IPS-NIHi7 (cell line): ENCODE data around the gene DSG1.
"Not testable (repeated sequence)": the region's sequence is repeated elsewhere in the genome, so short reads cannot be mapped to it uniquely, and the experiment has no call there.

Experiments used
- DNase-seq: peaks from one replicate; pipeline ENCODE4 v3.0.0; 2012; ENCODE audit warnings: mixed read lengths; ENCODE audit errors: extremely low spot score

DSG1 gene

DNA sequence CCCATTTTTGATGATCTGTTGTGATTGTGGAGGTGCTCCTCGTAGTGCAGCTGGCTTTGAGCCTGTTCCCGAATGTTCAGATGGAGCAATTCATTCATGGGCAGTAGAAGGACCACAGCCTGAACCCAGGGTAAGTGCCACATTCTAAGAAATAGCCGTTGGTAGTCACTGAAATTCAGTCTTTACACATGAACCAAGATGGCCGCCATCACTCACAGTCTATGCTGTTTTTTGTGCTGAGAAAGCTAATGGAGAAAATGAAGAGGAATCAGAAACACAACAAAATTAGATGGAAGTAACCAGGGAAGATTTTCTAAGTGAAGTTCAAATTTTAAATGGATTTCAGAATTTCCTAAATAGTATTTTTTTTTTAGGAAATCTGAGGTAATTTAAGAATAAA lies 25.5 kb downstream of the DSG1 start:
- DNase-seq = no peak

GRCh38 chr18:31353336-31353735 lies 35.4 kb downstream of the DSG1 start:
- not testable (repeated sequence) for DNase-seq

- no peak for DNase-seq
Measured at GRCh38 chr18:31354990-31355389, 37.0 kb downstream of the DSG1 start.

- DNase-seq = no peak
Measured at GRCh38 chr18:31356025-31356424, 38.1 kb downstream of the DSG1 start.

GRCh38 chr18:31364190-31364589 lies 46.2 kb downstream of the DSG1 start:
- DNase-seq = no peak

DNA sequence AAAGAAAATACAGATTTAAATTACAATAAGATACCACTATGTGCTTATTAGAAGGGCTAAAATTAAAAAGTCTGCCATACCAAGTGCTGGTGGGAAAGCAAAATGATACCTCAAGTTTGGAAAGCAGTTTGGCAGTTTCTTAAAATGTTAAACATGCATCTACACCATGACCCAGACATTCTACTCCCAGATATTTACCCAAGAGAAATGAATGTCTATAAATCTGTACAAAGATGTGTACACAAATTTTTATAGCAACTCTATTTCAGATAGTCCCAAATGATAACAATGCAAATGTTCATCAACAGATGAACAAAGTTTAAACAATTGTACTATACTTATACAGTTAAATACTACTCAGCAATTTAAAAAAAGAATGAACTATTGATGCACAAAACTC lies 51.5 kb downstream of the DSG1 start:
- no peak for DNase-seq

- DNase-seq = no peak
Measured at GRCh38 chr18:31371989-31372388, 54.0 kb downstream of the DSG1 start.

DNA sequence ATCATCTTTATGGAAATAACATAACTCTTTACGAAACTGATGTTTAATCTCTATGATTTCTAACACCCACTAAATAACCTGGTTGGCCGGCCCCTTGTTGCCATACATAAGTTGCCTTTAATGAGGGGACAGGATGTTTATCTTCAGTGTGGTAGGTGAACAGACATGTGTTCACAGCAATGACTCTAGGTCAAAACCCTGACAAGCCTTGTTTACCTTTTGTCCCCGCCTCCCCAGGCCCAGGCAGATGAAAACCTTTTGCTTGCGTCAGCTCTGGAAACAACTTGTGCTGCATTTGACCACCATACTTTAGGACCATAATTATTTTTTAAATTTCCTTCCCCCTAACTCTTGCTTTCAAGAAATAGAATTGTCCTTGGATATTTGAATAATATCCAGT lies 55.7 kb downstream of the DSG1 start:
- DNase-seq = no peak

- DNase-seq = no peak
Measured at GRCh38 chr18:31376477-31376876, 58.5 kb downstream of the DSG1 start, which contains the start of gene DSG4. Gene DSG4, plus strand, starts transcription at chr18:31376777. Its CDS starts 135 bp downstream, at chr18:31376912.

GRCh38 chr18:31380912-31381311 lies 63.0 kb downstream of the DSG1 start:
- no peak for DNase-seq

DNA sequence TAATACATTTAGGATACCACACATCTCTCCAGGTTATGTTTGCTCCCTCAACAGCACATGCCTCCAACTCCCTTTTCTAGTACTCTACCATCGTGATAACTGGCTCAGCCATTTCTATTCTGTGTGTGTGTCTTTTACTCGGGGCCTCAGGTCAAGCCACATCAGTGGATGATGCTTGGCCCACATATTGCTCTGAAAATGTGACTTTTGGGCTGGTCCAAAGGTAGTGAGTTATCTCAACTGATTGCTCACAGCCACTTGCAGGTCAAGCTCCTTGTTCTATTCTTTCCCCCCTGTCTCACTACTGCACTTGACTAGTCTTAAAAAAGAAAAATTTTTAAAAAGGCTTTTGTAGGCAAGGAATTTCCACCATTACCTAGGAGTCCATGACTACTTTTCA lies 64.1 kb downstream of the DSG1 start:
- DNase-seq = no peak

DNA sequence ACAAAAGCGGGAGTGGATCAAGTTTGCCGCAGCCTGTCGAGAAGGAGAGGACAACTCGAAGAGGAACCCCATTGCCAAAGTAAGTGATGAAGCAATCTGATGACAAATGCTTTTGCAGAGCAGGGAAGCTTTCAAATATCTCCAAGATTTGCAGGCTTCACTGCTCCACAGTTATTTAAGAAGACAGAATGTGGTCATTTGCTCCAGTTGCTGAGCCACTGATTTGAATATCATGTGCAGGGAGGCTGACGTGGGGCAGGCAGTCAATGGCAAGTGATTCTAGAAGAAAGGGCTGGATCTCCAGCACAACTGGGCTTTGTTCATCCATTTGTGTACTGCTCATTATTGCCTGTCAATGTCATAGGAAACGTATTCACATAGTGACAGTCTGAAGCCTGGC lies 68.8 kb downstream of the DSG1 start:
- no peak for DNase-seq

DNA sequence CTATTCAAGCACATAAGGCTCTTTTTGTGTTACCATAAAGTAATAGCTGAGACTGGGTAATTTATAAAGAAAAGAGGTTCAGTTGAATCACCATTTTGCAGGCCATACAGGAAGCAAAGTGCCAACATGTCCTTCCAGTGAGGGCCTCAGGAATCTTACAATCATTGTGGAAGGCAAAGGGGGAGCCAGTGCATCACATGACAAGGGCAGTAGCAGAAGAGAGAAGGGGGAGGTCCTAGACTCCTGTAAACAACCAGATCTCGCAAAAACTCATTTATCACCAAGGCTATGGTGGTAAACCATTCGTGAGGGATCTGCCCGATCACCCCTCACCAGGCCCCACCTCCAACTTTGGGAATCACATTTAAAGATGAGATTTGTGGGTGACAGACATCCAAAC lies 75.3 kb downstream of the DSG1 start:
- DNase-seq = no peak

DNA sequence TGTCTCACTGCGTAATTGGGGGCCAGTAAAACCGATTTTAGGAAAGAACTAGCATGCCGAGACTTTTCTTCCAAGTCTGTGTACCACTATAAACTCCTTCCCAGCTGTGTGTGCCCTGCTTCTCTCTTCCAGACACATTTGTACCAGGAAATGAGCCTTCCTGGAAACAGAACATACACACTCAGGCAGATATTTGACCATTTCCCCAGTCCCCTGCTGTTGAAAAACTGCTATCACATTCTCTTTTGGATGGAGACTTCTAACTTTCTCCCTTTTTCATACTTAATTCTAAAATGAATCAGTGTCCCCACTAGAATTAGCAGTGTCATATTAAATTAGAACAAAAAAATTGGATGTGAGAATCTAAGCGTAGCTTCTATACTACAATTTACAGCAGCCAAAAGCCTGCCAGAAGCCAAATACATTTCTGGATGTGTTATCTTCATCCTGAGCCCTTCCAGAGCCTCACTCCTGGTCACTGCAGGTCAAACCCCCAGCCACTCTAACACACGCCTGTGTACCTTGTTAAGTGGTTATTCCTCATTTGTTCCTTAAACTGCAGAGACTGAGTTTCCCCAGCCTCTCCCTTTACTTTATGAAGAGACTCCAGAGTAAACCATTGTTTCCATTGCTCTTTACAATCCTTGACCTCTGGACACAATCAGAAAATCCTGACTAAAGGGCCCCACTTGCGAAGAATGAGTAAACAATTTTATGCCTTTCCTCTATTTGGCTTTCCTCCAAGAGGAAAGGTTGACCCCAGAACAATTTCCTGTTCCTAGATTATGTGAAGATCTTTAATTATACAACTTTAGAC lies 79.0 kb downstream of the DSG1 start:
- no peak for DNase-seq

DNA sequence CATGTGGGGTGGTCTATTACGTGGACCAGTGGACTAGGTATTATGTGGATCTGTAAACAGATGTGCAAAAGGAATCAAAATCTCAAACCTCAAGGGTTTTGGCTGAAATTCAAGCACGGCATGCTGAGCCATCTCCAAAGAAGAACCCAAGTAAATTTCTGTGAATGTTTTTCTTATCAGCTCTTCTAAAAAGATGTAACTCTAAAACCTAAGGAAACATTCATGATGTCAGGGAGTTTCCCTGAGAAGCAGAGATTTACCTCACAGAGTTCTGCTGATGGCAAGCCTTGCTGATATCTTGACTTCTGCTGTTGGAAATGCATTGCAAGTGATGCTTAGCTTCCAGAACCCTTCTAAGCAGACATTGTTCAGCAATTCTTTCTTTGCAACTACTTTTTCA lies 80.2 kb downstream of the DSG1 start:
- DNase-seq = no peak

GRCh38 chr18:31399306-31400032 lies 81.5 kb downstream of the DSG1 start:
- DNase-seq = no peak

DNA sequence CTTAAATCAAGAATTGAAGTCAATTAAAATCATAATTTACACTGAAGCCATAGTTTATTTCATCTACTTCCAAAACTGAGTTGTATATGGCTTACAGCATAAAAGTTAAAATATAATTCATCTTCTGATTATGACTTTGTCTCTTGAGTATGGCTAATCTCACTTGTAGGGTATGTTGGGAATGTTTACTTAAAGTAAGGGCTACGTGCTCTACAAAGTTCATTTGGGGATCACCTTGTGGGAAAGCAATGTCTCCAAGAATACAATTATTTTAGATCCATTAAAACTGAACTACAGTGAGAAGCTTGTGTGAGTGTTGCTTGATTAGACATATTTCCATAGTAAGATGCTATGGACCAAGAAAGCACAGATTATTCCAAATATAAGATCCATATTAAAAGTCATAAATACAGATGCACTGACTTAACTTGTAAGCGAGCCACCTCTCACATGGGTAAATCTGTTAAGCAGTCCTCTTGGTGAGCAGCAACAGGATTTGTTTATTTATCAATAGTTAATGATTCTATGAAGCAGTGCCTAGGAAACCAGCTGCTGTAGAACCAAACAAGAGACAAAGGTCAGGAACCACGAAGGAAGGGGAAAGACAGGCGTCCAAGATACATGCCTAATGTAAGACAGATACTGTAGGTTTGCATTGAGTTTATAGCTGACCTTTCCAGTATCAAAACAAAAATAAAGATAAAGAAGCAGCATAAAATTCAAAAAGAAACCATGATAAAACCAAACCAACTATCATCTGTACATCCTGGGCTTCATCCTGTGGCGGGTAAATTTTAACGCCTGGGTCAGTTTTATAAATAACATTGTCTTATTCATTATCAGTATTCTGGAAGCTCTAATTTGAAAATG lies 83.4 kb downstream of the DSG1 start:
- DNase-seq = no peak

DNA sequence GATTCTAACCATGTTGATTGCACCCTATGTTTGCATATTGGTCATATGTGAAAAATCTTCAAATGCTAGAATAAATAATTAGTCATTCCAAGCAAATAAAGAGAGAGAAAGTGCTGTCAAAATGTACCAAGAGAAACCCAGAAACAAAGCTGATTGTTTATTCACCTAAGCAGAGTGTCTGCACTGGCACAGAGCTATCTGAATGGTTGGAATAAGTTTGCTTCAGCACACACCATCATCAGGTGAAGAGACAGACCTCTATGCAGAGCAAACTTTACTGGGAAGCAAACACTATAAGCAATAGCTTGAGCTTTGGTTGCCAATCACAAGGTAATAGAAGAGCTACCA lies 84.0 kb downstream of the DSG1 start:
- DNase-seq = no peak

DNA sequence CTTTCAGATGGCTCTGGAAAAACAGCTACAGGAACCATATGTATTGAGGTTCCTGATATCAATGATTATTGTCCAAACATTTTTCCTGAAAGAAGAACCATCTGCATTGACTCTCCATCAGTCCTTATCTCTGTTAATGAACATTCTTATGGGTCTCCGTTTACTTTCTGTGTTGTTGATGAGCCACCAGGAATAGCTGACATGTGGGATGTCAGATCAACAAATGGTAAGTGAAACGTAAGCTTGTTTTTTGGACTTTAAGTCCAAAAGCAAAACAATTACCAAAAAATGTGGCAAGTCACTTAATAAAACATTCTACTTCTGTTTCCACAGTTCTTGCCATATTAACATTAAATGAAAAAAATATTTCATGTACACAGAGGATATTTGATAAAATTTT lies 85.4 kb downstream of the DSG1 start:
- no peak for DNase-seq
